Activated CD4-positive, alpha-beta T cell treated with anti-CD3 and anti-CD28 coated beads, Interleukin-2, amount 50 U/mL, for 48 hours (primary cell): ENCODE results near the gene ZNF189.
"Not testable (repeated sequence)": the region's sequence is repeated elsewhere in the genome, so short reads cannot be mapped to it uniquely, and the experiment has no call there.

Source experiments
- DNase-seq, 2 experiments: peaks; one replicate each; pipeline ENCODE4 v3.0.0-alpha.2; 2020

Gene ZNF189

DNA sequence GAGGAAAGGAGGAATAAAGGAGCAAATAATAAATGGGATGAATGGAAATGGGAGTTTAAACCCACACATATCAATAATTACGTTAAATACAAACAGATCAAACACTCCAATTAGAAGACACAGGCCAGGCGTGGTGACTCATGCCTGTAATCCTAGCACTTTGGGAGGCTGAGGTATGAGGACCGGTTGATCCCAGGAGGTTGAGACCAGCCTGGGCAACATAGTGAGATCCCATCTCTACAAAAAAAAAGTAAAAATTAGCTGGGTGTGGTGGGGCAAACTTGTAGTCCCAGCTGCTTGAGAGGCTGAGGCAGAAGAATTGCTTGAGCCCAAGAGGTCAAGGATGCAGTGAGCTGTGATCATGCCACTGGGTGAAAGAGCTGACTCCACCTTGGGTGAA, 17.5 kb upstream of the ZNF189 start:
- no peak for DNase-seq

DNA sequence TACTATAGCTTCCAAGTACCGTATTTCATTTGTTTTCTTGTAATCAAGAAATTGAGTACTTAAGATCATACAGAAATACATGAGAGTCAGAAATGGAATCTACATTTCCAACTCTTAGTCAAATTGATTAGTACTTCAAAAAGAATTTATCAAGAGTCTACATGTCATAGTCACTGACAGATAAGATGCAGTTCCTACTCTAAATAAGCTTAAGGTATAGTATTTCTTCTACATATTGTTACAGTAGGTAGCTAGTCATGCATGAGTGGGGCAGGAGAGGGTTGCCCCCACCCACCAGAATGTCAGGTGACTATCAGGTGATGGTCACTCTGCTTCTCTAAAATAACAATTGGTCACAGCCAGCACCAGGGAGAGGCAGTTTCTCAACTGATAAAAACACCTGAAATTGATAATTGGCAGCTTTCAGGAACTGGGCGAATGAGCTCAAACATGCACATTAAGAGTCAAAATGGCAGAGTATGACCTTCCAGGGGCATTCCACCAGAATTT, 16.8 kb upstream of the ZNF189 start:
- no peak for DNase-seq

DNA sequence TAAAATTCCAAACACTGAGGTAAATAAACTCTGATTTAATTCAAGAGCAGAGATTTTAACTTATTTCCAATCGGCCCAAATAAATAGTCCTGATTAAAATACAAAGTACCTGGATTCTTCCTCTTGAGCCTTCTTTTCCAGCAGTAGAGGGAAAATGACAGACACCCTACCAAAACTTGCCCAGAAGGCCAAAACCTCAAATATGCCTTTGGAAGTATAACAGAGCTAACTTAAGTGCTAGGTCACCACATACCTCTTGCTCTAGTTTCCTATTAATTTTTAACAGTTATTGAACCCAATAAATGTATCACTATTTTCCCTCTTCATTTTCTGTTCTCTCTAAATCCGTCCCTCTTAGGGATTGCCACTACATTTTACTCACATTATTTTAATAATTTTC, 15.3 kb upstream of the ZNF189 start:
- no peak for DNase-seq

DNA sequence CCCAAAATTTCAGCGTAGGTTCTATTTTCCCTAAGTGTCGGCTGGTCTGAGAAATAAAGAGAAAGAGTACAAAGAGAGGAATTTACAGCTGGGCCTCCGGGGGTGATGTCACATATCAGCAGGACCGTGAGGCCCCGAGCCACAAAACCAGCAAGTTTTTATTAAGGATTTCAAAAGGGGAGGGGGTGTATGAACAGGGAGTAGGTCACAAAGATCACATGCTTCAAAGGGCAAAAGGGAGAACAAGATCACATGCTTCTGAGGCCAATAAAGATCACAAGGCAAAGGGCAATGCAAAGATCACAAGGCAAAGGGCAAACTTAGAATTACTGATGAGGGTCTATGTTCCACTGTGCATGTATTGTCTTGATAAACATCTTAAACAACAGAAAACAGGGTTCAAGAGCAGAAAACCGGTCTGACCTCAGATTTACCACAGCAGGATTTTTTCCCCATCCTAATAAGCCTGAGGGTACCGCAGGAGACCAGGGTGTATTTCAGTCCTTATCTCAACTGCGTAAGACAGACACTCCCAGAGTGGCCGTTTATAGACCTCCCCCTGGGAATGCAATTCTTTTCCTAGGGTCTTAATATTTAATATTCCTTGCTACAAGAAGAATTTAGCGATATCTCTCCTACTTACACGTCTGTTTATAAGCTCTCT, 13.6 kb upstream of the ZNF189 start, which contains the start of gene BAAT:
Gene BAAT, minus strand, starts transcription at position 134 of the 664 bp plus-strand sequence. CDS start 13,602 bp downstream, outside the sequence.
- not testable (repeated sequence) for DNase-seq

DNA sequence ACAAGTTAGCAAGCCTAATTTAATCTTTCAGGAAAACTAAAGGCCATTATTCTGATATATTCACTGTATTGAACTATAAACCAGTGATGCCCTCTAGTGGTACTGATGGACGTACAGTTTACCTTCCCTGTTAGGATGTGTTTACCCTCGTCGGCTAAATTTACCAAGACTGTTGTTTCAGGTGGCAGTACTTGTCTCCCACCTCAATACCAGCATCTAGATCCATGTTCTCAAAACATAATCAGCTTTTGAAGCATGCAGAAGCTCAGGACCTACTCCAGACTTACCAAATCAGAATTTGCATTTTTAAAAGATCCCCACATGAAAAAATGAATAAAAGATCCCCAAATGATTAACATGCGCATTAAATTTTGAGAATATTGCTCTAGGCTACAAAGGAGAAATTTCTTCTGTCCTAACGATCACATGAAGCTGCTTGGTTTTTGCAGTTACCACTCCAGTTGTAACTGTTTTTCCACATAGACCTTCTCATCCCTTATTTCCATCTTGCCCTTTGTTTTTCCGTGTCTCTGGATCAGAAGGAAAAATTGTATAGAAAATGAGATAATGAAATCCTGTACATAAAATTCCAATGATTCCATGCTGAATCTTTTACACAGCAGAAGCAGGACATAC, 10.7 kb upstream of the ZNF189 start:
- no peak for DNase-seq

DNA sequence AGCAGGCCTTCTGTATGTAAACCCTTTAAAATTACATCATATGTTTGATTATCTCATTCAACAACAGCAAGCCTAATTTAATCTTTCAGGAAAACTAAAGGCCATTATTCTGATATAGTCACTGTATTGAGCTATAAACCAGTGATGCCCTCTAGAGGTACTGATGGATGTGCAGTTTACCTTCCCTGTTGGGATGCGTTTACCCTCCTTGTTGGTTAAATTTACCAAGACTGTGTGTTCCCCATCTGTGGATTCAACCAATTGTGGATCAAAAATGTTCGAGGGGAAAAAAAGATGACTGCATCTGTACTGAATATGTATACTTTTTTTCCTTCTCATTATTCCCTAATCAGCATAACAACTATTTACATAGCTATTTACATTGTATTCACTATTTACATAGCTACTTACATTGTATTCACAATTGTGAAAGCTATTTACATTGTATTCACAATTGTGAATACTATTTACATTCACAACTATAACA, 10.1 kb upstream of the ZNF189 start:
- no peak for DNase-seq

DNA sequence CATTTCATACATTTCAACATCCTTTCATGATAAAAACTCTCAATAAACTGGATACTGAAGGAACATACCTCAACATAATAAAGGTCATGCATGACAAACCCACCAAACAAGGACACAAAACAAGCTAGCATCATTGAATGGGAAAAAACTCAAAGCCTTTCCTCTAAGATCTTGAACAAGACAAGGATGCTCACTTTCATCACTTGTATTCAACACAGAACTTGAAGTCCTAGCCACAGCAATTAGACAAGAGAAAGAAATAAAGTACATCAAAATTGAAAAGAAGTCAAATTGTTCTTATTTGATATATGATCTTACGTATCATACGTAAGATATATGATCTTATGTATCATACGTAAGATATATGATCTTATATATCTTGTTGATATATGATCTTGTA, 5.5 kb upstream of the ZNF189 start:
- DNase-seq: no peak

DNA sequence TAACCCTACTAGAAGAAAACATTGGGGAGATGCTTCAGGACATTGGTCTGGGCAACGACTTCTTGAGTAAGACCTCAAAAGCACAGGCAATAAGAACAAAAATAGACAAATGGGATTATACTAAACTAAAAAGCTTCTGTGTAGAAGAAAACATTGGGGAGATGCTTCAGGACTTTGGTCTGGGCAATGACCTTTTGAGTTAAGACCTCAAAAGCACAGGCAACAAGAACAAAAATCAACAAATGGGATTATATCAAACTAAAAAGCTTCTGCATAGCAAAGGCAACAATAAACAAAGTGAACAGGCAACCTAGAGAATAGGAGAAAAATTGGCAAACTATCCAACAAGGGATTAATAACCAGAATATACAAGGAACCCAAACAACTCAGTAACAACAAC, 4.0 kb upstream of the ZNF189 start:
- no peak for DNase-seq

DNA sequence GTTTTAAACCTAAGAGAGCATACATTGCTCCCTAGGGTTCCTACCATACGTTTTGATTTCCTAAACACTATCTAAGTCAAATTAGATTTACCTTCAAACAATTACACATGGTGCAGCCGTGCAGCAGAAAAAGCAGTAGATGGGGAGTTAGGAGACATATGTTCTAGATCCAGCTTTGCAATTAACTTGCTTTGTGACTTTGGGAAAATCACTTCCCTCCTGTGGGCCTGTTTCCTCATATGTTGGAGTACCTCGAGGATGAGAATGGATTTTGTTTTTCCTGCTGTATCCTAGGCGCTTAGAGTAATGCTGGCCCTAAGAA, 944 bp upstream of the ZNF189 start:
- DNase-seq: no peak

DNA sequence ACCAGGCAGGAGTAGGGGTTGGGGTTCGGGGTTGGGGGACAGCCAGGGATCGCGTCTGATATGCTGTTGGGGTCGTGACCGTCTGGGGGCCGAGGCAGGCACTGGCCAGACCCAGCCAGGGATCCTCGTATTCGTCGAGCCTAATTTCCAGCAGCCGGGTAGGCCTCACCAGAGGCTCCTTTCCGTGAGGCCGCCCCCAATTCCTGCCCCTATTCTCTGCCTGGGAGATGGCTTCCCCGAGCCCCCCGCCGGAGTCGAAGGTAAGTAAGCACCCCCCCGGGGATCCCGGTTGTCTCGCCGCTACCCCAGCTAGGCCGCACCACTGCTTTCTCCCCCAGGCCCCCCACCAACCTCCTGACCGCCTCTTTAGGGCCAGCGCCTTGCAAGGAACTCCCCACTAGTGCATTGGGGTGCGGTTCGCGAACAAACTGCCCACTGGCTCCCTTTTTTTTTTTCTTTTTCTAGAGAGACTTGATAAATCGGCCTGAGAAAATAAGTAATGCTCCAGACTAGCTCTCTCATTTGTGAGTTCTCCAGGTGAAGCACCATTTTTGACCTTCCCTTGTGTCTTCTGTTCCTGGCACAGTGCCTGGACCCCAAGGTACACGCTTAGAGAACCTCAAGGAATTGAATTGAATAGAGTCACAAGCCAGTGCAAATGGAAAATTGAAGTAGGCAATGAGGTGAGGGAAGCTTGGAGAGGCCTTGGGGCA, 435 bp downstream of the ZNF189 start:
- DNase-seq: peak; percentile 7 to 18

DNA sequence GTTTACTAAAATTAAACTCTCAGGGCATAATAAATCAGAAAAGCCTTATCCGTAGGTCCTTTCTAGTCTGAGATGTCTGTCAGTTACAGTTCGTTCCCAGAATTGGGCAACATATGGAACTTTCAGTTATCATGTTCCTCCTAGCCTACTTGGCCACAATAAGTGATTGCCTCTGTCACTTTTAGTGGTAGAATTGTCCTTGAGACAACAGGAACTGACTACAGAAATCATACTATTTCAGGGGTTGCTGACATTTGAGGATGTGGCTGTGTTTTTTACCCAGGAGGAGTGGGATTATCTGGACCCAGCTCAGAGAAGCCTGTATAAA, 956 bp downstream of the ZNF189 start:
- no peak for DNase-seq

DNA sequence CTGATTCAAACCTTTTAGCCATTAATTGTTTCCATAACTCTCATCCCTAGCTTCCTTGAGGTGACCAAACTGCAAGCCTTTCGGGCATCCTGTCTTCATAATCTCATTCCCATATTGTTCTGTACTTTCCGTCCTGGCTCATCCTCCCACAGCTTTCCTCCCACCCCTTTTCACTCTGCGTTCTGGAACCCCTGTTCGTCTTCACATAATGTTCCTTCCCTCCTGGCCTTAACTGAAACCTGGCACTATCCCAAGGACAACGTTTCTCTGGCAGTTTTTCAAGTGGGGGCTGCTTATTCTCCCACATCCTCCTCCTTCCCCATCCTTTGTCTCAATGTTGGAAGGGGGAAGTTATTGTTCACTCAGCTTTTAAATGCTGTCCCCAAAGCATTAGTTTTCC, 1.5 kb downstream of the ZNF189 start:
- peak; percentile 4 to 13 for DNase-seq

DNA sequence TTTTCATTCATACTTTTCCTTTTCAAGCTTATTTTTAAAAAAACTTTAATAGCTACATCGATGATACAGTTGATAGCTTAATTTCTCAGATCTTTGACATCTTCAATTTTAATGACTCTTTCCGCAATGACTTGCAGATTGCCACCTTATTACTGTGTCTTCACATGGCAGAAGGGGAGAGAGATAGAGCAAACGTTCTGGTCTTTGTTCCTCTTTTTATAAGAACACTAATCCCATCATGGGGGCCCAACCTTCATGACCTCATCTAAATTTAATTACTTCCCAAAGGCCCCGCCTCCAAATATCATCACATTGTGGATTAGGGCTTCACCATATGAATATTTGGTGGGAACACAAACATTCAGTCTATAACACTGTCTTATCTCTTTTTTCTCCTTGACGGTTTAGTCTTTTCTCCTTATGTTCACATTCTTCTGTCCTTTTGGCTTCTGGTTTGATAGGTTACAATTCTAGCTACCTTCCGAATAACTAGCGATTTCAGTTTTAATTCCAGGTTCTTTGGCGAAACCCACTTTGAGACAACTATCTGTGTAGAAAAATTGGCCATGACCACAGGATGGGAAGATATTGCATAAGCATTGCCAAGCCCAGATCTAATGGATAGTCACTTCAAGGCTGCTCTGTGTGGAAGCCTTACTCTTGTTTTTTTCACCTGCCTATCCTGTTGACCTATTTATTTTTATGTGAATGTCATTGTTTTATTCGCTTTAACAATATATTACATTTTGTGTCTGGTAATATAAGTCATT, 5.0 kb downstream of the ZNF189 start:
- no peak for DNase-seq

DNA sequence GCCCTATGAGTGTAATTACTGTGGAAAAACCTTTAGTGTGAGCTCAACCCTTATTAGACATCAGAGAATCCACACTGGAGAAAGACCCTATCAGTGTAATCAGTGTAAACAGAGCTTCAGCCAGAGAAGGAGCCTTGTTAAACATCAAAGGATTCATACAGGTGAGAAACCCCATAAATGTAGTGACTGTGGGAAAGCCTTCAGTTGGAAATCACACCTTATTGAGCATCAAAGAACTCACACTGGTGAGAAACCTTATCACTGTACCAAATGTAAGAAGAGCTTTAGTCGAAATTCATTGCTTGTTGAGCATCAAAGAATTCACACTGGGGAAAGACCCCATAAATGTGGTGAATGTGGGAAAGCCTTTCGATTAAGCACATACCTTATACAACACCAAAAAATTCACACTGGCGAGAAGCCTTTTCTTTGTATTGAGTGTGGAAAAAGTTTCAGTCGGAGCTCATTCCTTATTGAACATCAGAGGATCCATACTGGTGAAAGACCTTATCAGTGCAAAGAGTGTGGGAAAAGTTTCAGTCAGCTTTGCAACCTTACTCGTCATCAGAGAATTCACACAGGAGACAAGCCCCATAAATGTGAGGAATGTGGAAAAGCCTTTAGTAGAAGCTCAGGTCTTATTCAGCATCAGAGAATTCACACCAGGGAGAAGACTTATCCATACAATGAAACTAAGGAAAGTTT, 9.9 kb downstream of the ZNF189 start:
- DNase-seq: no peak

DNA sequence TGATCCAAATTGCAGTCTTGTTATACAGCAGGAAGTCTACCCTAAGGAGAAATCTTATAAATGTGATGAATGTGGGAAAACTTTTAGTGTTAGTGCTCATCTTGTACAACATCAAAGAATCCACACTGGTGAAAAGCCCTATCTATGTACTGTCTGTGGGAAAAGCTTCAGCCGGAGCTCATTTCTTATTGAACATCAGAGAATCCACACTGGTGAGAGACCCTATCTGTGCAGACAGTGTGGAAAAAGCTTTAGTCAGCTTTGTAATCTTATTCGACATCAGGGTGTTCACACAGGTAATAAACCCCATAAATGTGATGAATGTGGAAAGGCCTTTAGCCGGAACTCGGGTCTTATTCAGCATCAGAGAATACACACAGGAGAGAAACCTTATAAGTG, 10.4 kb downstream of the ZNF189 start:
- DNase-seq: no peak

DNA sequence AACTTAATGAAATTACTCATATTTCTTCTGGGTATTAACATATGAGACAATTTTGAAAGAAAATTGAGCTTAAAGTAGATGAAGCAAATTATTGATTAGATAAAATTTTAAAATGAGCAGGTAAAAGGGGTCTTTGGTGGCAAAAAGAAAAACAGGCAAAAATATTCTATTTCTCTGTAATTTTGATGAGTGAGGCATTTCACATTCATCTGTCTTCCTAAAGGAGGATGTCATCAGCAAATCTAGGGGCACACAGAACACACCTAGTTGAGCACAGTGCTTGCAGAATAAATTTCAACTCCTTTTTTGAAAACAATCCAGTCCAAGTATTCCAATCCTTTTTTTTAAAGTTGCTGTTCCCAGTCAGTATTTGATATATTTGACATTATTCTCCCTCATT, 16.2 kb downstream of the ZNF189 start:
- DNase-seq: no peak

DNA sequence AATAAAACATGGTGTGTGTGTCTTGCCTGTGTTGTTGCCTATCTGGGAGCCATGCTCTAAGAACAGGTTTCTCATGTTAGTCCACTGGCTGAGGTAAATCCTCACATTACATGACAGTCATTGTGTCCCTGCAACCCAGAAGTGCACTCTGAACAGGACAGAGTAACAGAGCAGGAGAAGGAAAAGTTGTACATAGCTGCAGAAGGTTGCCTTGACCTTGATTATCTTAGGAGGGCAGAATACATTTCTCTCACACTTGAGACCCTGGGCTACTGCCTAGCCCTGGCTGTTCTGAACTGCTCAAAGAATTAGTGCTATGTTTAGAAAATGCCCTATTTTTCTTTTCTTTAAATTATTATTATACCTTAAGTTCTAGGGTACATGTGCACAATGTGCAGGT, 16.9 kb downstream of the ZNF189 start:
- DNase-seq: no peak

DNA sequence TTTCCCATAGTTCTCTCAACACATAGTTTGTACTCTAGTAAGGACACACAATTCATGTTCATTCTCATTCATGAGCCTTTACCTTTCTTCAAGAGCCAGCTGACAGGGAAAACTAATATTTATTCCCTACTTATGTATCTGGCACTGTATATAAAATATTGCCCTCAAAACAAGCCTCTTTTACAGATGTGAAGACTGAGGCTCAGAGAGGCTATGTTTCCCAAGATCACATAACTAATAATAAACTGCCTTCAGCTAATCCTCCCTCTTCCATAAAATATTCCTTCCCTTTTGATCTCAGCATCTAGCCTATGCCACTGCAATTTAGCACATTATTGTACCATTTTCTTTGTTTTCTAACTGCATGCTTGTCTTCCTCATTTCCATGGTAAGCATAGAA, 18.7 kb downstream of the ZNF189 start:
- DNase-seq: no peak

DNA sequence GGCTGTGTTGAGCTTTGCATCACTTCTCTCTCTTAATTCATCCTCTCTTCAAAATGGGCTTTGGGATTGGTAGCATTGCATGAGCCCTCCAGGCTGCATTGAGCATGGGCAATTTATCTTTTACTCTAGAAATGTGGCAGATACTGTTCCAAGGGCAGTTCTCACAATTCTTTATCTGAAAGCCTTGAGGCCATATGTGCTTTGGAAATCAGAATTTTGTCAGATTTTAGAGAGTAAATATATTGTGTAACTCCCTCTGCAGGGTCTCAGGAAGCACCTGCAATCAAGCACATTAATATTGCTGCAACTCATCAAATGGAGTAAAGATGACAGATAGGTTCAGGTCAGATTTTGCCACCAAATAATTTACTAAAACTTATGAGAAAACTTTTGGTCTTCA, 19.3 kb downstream of the ZNF189 start:
- no peak for DNase-seq

DNA sequence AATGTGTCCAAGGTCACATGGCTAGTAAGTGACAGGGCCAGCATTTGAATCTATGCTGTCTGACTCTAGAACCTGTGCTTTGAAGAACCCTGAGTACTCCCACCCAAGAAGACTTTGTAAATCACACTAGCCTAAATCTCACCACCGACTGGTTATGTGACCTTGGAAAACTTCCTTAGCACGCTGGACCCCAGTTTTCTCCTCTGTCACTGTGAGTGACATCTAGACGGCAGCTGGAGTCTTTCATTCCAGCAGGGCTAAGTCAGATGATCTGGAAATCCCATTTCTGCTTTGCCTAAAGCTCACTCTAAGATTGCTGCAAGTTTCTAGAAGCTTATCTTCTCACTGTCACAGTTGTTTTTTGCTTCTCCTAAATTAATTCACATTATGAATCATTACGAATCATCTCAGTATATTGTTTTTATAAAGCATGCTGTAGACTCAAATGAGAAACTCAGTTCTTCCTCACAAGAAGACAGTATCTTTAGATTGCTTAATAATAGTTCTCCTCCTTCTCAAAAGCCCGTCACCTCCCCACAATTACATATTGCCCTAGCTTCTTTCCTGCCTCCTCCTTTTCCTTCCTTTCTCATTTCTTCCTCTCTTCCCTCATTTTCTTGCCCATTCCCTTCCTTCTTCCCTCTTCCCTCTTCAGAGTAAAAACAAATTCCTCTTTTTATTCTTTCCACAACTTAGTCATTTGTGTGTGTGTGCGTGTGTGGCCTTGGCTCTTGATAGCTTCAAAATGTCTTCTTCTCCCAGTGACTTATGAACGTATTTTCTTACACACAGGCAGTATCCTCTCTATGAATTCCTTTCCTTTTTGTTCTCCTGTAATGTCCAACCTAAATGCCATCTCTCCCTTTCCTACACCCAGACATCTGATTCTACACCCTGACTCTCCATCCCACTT, 20.1 kb downstream of the ZNF189 start:
- DNase-seq: no peak

DNA sequence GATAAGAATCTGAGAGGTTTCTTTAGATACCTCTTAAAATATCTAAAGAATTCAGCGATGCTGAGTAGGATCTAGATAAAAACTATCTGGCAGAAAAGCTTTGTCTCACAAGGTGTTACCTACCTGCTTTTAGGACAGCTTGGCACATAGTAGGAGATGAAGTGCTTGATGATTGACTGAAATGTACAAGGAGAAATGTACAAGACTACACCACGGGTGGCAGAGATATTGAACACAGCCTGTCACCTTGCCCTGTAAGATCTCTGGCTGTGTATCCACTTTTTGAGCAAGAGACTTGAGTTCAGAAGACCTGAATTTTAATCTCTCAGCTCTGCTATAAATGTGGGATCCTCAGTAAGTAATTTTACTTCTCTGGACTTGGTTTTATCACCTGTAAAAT, 21.2 kb downstream of the ZNF189 start:
- no peak for DNase-seq

DNA sequence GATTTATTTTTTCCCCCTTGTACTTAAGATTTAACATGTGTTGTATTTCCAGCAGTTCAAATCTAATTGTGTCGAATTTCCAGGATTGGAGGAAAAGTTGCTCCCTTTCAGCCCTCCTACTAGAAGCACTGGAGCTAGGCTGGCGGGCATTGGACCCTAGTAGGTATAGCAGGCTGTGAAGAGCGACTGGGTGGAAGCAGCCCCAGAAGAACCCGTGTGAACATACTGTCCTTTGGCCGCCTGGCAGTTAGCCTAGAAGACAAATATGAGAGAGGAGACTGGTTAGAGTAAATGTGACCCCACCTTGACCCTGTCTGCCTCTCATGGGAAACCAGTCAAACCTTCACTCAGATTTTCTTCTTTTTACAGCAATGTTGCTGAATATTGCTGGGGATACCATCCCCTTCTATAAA, 23.0 kb downstream of the ZNF189 start:
- DNase-seq: no peak
